RKO (cell line): ENCODE data around the gene SLC8A2.

Experiments
- DNase-seq: peaks from one replicate; pipeline ENCODE4 v3.0.0-alpha.2; 2016; ENCODE audit warnings: low spot score

The SLC8A2 gene

DNA sequence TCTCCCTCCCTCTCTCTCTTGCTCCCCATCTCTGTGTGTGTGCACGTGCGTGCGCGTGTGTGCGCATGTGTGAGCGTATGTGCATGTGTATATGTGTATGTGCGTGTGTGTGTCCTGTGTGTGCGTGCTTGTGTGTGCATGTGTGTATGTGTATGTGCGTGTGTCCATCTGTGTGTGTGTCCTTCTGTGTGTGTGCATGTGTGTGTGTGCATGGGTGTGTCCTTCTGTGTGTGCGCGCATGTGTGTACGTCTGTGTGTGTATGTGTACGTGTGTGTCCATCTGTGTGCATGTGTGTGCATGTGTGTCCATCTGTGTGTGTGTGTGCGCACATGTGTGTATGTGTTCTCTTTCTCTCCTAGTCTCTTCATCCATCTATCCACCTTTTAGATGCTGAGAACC, 12.2 kb downstream of the SLC8A2 start:
- no peak for DNase-seq

GRCh38 chr19:47458672-47459071, 13.0 kb downstream of the SLC8A2 start:
- no peak for DNase-seq

DNA sequence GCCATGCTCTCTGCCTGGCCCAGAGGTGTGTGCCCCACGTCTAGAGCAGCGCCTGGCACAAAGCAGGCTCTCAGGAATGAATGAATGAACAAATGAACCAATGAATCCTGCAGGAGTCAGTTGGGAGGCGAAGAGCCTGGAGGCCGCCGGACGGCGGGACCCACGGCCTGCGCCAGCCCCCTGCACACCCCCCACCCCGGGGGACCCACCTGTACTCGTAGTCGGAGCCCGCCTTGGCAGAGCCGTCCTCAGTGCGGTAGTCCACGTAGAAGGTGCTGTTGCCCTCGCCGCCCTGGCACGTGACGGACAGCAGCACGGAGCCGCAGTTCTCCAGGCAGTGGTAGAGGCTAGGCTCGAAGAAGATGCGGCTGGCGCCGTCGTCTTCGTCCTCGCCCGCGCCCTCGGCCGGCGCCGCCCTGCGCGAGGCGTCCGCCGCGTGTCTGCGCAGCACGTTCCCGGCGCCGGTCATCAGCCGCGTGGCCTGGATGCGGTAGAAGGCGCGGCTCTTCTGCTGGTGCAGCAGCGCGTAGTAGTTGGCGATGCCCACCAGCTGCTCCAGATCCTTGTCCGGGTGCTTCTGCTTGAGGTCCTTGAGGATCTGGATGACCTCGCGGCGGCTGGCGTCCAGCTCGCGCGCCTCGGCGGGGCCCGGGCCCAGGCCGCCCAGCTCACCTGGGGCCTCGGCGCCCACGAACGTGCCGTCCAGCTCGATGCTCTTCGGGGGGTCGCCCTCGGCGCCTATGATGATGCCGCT, 14.8 kb downstream of the SLC8A2 start:
- no peak for DNase-seq

DNA sequence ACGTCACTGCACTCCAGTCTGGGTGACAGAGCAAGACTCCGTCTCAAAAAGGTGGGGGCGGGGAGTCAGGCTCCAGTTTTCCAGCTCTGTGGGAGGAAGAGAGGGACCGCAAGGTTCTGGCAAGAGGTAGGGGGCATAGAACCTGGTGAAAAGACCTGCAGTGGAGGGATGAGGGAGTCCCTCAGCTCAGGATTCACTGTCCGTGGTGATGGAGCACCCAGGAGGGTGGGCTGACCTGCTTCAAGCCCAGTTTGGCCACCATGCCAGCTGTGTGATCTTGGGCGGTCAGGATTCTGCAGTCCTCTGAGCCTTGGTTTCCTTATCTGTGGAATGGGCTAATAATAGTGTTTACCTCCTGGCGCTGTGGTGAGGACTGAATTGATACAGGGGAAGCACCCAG, 21.2 kb downstream of the SLC8A2 start:
- no peak for DNase-seq

- DNase-seq: no peak
These were observed 23.3 kb downstream of the SLC8A2 start for GRCh38 chr19:47448360-47448727.

GRCh38 chr19:47447470-47448359, 24.0 kb downstream of the SLC8A2 start:
- peak; percentile 17 for DNase-seq

GRCh38 chr19:47446534-47447469, 24.9 kb downstream of the SLC8A2 start:
- no peak for DNase-seq

- no peak for DNase-seq
These were observed 25.7 kb downstream of the SLC8A2 start for GRCh38 chr19:47445937-47446402.

DNA sequence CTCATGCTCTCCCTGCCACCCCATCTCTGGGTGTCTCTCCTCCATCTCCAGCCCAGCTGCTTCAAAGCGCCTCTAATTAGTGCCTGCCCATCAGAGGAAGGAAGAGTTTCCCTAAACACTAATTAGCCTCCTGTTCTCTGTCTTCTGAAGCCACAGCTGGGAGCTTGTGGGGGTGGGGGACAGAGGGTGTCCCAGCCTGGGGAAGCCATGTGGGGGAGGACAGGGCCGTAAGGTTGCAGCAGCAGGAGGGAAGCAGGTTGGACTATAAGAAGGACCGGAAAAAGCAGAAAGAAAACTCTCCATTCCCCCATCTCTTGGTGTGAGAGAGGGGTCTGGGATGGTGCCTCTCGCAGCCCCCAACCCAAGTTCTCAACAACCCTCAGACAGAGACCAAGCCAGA, 26.2 kb downstream of the SLC8A2 start:
- DNase-seq: no peak

- DNase-seq: no peak
These were observed 27.3 kb downstream of the SLC8A2 start for GRCh38 chr19:47444388-47444821.

DNA sequence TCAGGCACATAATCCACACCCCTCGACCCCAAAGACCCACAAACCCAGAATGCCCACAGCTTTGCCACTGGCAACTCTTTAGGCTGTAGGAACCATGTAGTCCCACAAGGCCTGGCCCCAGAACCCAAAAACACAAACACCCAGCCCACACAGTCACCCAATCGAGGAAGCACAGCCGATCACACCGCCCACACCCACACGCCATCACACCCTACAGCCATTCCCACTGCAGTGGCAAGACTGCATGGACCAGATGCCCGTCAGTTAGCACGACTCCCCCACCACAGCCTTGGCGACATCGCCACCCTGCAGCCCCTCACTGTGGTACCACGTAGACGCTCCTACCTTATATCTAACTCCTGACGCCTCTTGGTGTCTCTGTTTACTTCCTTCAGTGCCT, 28.4 kb downstream of the SLC8A2 start:
- DNase-seq: no peak

GRCh38 chr19:47438793-47439220, 32.9 kb downstream of the SLC8A2 start:
- no peak for DNase-seq

DNA sequence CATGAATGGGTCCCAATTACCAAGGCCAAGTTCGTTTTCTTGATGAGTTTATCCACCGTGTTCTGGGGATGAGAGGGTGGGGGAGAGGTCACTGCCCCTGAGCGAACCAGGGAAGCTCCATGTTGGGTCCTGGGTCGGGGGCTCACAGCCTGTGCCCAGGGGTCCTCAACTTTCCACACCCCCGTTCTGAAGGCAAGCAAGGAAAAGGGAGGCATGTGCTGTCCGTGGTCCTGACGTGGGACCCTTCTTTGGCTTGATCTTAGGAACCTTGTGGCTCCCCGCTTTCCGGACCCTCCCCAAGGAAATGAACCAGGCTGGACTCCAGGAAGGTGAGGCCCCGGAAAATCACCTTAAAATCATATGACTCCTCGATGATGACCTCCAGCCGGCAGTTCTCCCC, 34.2 kb downstream of the SLC8A2 start:
- no peak for DNase-seq

- peak; percentile 59 for DNase-seq
These were observed 34.8 kb downstream of the SLC8A2 start for GRCh38 chr19:47436712-47437401.

DNA sequence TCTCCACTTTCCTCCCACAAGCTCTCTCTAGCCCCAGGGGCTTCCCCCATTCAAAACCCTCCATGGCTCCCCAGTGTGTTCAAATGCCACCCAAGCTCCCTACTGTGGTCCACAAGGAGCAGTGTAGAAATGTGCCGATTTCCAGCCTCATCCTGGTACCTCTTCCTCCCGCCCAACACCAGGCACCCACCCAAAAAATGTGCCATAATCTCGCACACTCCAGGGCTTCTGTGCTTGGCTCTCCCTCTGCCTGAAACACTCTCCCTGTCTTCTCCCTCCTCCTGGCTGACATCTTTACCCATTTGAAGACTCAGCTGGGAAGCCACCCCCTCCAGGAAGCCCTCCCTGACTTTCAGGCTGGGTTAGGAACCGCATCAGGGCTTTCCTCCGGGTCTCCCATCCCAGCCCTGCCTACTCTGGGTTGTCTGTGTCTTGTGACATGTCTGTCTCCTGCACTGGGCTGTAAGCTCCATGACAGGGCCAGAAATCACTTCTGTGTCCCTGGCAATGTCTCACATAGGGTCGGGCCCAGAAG, 35.7 kb downstream of the SLC8A2 start:
- no peak for DNase-seq

DNA sequence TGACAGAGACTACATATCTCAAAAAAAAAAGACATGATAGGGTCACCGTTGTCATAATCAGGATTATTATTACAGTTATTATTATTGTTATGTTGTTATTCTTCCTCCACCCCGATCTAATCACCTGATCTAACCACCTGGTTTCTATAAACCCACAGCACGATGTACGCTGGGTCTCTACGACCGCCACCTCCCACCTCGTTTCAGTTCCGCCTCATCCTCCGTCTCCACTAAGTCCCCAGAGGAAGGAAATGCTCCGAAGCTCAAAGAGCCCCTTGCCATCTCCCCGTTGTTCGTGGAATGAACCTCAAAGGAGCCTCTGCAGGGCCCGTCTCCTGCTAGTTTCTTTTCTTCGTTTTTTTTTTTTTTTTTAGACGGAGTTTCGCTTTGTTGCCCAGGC, 36.5 kb downstream of the SLC8A2 start:
- no peak for DNase-seq

DNA sequence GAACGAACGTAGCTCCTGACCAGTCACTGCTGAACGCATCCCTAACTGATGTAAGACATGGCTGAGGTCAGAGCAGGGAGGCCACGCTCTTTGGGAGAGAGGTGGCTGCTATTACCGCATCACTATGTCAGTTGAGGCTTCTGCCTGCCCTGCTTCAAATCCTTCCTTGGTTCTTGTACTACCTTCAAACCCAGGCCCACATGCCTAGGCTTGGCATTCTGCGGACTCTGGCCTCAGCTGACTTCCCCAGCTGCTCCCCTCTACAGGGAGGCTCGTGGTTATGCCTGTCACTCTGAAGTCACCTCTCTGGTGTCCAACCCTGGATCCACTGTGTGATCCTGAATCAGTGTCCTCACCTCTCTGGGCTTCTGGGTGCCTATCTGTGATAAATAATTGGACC, 37.6 kb downstream of the SLC8A2 start:
- no peak for DNase-seq

- peak; percentile 40 for DNase-seq
These were observed 38.6 kb downstream of the SLC8A2 start for GRCh38 chr19:47433121-47433520.

GRCh38 chr19:47432499-47432898, 39.2 kb downstream of the SLC8A2 start:
- no peak for DNase-seq

DNA sequence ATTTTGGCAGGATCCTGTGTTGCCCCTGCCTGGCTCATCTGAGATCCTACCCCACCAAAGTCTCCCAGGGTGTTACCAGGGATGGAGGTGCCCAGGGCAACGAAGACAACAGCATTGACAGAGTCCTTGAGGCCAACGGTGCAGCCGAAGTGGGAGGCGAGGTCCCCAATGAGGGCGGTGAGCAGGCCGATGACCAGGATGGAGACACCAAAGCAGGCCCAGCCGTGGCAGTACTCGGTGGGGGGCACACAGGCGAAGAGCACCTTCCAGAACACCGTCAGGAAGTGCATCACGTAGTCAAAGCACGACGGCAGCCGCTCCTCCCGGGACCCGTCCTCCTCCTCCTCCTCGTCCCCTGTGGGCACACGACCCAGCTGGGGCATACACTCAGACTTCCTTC, 39.6 kb downstream of the SLC8A2 start:
- DNase-seq: no peak
